Hematopoietic multipotent progenitor cell (in vitro differentiated cells): ENCODE measurements around the gene SLC23A2. TPM values are rescaled to one million over a fixed set of nuclear protein-coding genes. Genes with fewer than 3 reads are reported as not detected.
"Not testable (repeated sequence)": the region's sequence is repeated elsewhere in the genome, so short reads cannot be mapped to it uniquely, and the experiment has no call there.

Source experiments
- DNase-seq, 3 donors: peaks; one replicate each; pipeline ENCODE4 v3.0.0-alpha.2; 2011 to 2015; ENCODE audit warnings: low read depth in 2 of 3, low spot score in 2 of 3
- total RNA-seq: library from RNA; depleted of rRNA; stranded (reverse); fragments of >200 nt; gene quantifications from one replicate; pipeline ENCODE4 v1.2.3, GENCODE V29; 2012

Gene SLC23A2
- total RNA-seq, 1 donor: 21.0 TPM

DNA sequence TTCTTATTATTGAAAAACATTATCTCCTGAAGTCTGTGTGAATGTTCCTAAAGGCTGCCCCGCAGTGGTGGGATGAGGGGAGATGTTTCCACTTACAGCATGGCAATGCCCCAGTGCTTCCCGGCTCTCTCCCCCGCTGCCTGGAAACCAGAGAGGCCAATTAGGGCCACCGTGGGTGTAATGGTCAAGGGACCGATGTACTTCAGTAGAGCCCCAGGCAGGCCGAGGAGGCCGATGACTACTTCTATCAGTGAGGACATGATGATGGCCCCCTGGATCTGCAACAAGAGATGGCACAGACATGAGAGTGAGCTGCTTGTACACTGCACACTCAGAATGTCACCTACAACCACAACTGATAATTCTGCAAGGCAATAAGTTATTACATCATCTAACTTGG is 117.8 kb downstream of the SLC23A2 start:
- DNase-seq: no peak

GRCh38 chr20:4883051-4883450 is 118.3 kb downstream of the SLC23A2 start:
- no peak for DNase-seq

DNA sequence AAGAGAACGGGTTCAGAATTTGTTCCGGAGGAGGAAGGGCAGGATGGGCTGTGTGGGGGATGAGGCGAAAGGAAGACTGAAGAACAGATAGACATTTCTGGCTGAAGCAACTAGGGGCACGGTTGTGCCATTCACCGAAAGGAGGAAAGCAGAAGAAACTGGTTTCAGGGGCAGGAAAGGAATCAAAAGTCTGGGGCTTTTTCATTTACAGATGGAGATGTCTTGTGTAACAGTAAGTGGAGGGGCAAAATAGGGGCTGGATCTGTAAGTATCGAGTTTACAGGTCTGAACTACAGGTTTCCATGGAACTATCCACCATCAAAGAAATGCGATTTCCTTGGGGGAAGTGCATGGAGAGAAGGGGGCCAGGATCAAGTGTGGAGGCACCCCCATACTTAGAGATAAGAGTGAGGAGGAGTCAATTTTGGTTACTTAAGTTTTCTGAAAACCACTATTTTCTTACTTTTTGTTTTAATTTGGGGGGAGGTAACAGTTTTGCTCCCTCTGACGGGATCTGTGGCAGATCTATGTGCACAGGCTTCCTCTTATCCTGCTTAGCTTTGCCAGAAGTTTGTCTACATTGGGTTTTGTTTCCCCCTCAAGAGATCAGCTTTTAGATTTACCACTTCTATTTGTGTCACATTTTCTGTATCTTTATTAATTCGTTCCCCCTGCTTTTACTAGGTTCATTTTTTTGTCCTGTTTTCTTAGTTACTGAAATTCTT is 120.1 kb downstream of the SLC23A2 start:
- DNase-seq: peak in 2 of 3 donors; percentile 18 to 62

GRCh38 chr20:4880051-4880450 is 121.3 kb downstream of the SLC23A2 start:
- DNase-seq: no peak

GRCh38 chr20:4878099-4878498 is 123.2 kb downstream of the SLC23A2 start:
- DNase-seq: not testable (repeated sequence)

DNA sequence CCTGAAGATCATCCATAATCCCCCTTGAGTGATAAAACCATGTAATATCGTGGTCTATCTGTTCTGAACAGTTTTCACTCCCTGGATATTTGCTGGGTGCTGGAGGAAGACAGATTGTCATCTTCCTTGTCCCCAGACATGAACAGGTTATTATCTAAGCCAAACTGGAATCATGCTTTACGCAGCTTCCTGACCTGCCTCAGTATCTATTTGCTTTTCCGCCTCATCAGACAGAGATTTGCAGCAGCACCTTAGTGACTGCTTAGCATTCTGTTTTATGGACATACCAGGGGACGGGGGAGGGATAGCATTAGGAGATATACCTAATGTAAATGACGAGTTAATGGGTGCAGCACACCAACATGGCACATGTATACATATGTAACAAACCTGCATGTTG is 124.6 kb downstream of the SLC23A2 start:
- no peak for DNase-seq

DNA sequence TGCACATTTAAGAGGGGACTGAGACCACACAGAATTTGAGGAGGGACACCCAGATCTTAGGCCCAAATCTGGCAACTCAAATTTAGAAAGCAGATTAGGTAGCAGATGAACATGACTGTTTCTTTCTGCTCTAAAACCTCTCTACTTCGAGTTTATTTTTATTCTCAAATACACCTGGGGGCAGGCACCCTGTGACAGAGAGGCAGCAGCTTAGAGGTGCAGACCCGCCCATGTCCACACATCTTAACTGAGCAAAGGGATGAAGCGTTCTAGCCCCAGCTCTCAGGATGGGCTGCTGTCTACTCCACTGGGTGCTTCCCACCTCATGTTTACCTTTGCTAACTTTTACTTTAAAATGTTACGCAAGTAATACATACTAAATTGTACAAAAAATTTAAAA is 125.0 kb downstream of the SLC23A2 start:
- DNase-seq: no peak

DNA sequence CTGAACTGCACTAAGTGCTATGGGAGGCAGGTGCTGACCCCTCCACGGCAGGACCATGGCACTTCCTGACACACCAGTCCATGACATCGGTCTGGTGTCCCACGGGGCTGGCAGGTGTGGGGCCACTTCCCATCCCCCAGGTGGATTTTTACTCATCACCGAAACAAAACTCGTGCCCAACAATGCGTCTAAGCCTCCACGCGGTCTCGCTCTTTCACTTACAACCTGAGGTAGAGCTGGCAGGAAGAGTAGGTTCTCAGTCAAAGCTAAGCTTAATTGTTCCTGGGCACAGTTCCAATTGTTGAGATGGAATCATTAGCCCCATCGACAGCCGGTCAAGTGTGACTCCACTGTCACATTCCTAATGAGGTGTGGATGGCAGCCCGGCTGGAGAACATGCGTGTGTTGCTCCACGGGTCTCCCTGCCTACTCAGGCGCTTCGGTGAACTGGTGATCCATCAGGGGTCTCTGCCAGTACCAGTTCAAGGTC is 125.7 kb downstream of the SLC23A2 start:
- no peak for DNase-seq

GRCh38 chr20:4873396-4873795 is 127.9 kb downstream of the SLC23A2 start:
- DNase-seq: no peak

DNA sequence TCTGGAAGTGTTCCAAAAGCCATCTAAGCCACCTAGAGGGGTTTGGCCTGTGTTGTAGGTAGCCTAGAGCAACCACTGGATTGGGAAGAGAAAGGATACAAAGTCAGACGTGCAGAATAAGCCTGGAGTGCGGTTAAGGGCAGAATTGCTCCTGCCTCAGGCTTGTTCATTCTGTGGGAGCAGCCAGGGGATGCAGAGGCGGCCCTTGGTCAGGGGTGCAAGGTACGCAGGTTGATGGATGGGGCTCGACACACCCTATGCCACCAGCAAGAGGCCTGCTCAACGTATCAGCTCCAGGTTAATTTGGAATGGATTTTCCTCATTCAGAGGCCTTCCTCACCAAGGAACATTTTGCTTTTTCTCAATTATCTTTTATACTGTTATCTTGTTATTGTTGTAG is 129.8 kb downstream of the SLC23A2 start:
- DNase-seq: no peak

DNA sequence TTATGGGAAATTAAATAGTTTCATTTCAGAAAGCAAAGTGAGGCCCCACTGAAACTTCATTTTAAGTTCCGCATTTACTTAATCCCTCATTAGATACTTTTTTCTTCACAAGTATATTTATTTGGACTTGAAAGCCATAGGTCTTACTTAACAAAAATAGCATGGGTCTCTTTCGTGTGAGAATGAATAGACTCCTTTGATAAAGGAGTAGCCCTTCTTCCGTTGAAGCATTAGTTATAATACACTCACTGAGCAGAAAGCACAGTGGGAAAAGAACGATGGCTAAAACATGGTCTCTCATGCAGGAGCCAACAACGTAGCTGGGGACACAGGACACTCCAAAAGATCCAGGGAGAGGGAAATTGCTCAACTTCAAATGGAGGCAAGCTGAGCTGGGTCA is 130.4 kb downstream of the SLC23A2 start:
- DNase-seq: no peak

DNA sequence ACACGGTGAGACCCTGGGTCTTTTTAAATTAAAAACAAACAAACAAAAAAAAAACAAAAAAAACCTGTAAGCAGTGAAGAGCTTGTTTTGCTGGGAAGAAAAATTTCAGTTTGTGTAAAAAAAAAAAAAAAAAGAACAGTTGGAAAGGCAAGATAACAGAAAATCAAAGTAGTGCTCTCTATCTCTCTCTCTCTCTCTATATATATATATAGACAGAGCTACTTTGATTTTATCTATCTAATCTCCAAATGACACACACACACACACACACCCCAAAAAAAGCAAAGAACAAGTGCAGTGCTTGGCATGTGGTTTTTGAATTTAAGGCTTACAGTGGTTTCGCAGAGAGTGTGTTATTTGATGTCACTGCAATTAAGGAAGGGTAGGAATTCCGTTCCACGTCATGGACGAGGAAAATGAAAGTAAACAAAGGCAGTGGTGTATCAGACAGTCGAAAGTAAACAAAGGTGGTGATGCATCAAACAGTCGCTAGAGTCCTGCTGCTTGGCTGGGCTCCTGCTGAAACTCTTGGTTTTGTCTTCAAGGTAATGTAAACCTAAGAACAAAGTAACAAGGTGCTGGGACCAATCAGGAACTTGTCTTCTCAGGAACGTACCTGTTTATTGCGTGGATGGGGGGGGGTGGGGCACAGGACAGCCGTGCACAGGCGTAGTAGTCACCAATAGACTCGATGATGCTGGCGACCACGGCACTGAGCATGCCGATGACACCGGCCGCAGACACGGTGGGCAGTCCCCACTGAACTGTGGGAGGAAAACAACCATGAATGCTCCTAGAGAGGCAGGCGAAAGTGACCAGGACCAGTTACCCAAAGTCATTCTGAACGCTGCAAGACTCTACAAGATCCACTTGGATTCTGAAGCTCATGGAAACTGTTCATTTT is 131.8 kb downstream of the SLC23A2 start:
- peak in 2 of 3 donors; percentile 9 to 55 for DNase-seq

DNA sequence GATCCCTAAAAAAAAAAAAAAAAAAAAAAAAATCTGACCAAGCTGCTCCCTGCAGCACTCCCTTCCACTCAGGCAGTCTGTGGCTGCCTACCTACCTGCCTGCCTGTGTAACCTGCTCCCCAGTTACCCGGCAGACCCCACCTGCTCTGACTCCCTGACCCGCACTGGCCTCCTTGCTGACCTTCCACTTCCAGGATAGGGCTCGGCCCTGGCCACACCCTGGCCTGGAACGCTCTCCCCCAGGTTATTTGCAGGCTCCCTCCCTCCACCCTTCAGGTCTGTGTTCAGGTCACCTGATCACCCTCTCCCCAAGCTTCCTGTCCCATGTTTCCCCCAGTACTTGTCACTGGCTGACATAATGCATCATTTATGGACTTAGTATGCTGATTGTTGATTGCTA is 134.3 kb downstream of the SLC23A2 start:
- DNase-seq: no peak

DNA sequence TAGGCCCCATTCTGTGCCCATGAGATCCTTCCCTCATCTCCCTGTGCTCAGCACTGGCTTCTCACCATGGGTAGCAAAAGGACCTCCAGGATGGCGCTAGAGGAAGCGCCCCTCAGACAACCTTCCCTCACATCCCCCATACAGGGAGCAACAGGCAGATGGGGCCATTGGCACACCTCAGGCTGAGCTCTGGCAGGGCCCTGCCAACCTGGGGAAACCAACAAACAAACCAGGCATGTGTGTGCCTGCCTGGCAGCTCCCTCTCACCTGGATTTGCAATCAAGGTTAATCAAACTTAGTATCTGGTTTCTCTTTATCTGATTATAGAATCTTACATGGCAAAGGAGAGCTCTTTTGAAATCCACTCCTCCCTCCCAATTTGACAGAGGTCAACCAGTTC is 134.9 kb downstream of the SLC23A2 start:
- no peak for DNase-seq

- DNase-seq: no peak
Measured at GRCh38 chr20:4864311-4864752, 137.0 kb downstream of the SLC23A2 start.

GRCh38 chr20:4862661-4863060 is 138.6 kb downstream of the SLC23A2 start:
- no peak for DNase-seq

DNA sequence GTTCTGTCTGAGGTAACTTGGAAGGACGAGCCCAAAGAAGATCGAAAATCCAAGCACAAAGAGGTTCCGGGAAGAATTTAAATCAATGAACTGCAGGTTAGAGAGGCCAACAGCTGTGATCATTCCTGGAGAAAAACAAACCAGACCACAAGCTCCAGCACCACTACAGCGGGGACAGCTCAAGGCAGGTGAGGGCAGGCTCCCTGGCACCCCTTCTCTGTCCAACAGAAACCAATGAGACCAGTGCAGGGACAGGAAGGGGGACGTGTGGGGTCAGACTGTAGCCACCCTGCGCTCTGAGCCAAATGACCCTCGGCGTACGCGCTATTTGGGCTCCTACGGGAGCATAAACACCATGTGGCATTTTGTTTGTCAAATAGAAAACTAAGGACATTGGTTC is 139.3 kb downstream of the SLC23A2 start:
- no peak for DNase-seq

- no peak for DNase-seq
Measured at GRCh38 chr20:4858000-4858399, 143.3 kb downstream of the SLC23A2 start.

- no peak for DNase-seq
Measured at GRCh38 chr20:4856022-4856755, 145.1 kb downstream of the SLC23A2 start.

- DNase-seq: no peak
Measured at GRCh38 chr20:4855555-4855954, 145.8 kb downstream of the SLC23A2 start.

DNA sequence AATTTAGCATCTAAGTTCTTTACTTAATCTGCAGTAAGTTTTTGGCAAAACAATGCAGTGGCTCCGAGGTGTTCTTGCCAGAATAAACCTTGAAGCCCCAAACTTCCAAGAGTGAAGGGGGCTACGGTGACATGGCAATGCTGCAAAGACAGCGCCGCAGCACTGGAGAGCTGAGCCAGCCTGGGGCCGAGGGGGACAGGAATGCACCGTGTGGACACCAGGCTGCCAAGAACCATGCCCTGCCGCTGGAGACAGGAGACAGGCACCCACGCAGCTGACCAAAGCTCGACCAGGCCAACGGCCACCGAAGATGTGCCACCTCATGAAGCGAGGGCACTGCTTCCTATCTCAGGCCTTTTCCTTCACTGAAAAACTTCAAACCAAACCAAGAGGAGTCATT is 146.2 kb downstream of the SLC23A2 start:
- DNase-seq: no peak
